Coronary artery (tissue), 2 donors: ENCODE data around the gene SLC39A9.

ENCODE experiments used
- DNase-seq: peaks from one replicate; pipeline ENCODE4 v3.0.0-alpha.2; 2017; ENCODE audit warnings: low spot score
- H3K27ac ChIP-seq, 2 donors: fragments of 200-600 bp; sonication (generic); one replicate each; pipeline ENCODE4 v1.5.1; 2016 to 2019
- H3K4me3 ChIP-seq: fragments of 200-600 bp; sonication (generic); 2 replicates; pipeline ENCODE4 v1.5.1; 2016; ENCODE audit warnings: mild to moderate bottlenecking, moderate library complexity
- CTCF ChIP-seq: fragments of 200-600 bp; sonication (generic); IDR thresholded peaks from one replicate; pipeline ENCODE4 v1.5.1; 2019; ENCODE audit warnings: antibody characterized with exemption

The SLC39A9 gene

GRCh38 chr14:69358966-69359365 is 39.5 kb upstream of the SLC39A9 start:
- no peak overlapping the region for H3K4me3 ChIP-seq
- no peak for DNase-seq
- H3K27ac ChIP-seq: no peak overlapping the region
- no peak for TF ChIP-seq CTCF

- no peak for DNase-seq
- no peak for TF ChIP-seq CTCF
- no peak overlapping the region for H3K4me3 ChIP-seq
Observed at GRCh38 chr14:69360438-69361108, 37.9 kb upstream of the SLC39A9 start.

GRCh38 chr14:69363055-69363454 is 35.4 kb upstream of the SLC39A9 start:
- Histone ChIP-seq H3K4me3 (no peak overlapping the region), H3K27ac (no peak overlapping the region)
- no peak for DNase-seq
- peak; percentile 30 for TF ChIP-seq CTCF

More at GRCh38 chr14:69360438-69361108, 37.9 kb upstream of the SLC39A9 start:
- no peak overlapping the region for H3K27ac ChIP-seq

GRCh38 chr14:69363964-69364363 is 34.5 kb upstream of the SLC39A9 start:
- Histone ChIP-seq H3K27ac (no peak overlapping the region), H3K4me3 (no peak overlapping the region)
- no peak for DNase-seq
- no peak for TF ChIP-seq CTCF

- Histone ChIP-seq H3K4me3 (no peak overlapping the region), H3K27ac (no peak overlapping the region)
- DNase-seq: no peak
- no peak for TF ChIP-seq CTCF
Observed at GRCh38 chr14:69364378-69364777, 34.1 kb upstream of the SLC39A9 start.

- Histone ChIP-seq H3K4me3 (no peak overlapping the region), H3K27ac (no peak overlapping the region)
- DNase-seq: no peak
- TF ChIP-seq CTCF: no peak
Observed at GRCh38 chr14:69366069-69366468, 32.4 kb upstream of the SLC39A9 start.

GRCh38 chr14:69366761-69367160 is 31.7 kb upstream of the SLC39A9 start:
- no peak for TF ChIP-seq CTCF
- Histone ChIP-seq H3K4me3 (no peak overlapping the region), H3K27ac (no peak overlapping the region)
- no peak for DNase-seq
